ENCODE data around the gene LCN12. TPM values are rescaled to one million over a fixed set of nuclear protein-coding genes. Genes with fewer than 3 reads are reported as not detected.

Gene LCN12
- total RNA-seq, 2 experiments from 2014 or later = 1.0 to 1.7 TPM

DNA sequence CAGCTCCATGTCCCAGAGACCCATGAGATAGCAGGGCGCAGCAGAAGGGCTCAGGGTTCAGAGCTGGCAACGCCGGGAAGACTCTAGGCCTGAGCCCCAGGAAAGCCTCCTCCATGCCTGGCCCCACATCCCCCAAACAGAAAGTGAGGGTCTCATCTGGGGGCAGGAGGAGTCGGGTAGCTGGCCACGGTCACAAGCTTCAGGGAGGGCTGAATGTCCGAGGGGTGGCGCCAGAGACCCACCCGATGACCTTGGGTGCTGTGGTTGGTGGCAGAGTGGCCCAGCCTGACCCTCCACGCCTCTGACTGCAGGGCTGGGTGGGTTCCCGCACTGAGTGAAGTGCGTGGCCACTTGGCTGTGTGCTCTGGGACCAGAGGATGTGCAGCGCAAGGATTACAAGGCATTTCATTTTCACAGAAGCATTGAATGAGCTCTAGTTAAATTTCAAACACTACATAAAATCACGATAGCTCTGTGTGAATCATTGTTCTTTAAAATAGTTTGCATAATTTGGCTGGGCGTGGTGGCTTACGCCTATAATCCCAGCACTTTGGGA is 4.0 kb upstream of the LCN12 start:
- Mint-ChIP-seq H3K36me3 (ENCODE audit: low read depth) (no peaks in the 10 kb centered on the region), H3K4me1 (ENCODE audit: low read depth) (peaks cover 21% of the 10 kb centered on the region), H3K4me3 (peak overlapping the region; percentile 84), H3K27me3 (ENCODE audit: low read depth) (no peaks in the 10 kb centered on the region), H3K9me3 (ENCODE audit: insufficient read depth) (no peaks in the 10 kb centered on the region), H3K27ac (peak overlapping the region; percentile 43)
- ChIA-PET CTCF (interaction anchor here (0.8 to 5.5 kb wide), 23 partner anchors 12 to 209 kb away, joined by 3 to 146 read pairs (median 5); partner anchors contain the start of genes ABCA2, AJM1, CLIC3 and FUT7), POLR2A (interaction anchor here (0.6 to 2.6 kb wide), 2 partner anchors 87 to 317 kb away, joined by 3 to 11 read pairs; no protein-coding TSS in a partner anchor)
- ATAC-seq (no peak), DNase-seq (peak; percentile 41)

DNA sequence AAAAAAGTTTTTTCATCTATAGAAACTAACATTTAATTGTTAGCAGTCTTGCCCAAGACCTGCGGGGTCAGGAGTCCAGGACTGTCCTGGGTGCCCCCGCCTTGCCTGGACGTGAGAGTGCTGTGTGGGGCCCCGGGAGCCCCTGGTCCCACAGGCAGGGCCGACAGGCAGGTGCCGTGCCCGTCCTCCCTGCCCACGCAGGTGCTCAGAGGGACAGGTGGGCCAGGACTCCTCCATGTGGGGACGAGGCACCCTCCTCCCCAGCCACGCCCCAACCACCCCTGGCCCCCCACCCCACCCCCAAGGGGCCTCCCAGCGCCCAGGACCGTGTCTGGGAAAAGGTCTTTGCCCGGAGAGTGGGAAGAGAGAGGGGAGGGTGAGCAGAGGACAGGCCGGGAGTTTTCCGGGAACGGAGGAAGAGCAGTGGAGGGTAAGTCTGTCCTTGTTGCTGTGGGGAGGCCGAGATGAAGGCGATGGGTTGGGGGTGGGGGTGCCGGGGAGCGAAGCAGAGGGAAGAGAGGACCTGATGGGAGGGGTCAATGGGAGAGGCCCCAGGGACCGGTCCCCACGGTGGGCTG is 2.7 kb upstream of the LCN12 start:
- POLR2A ChIA-PET = interaction anchor here (1.0 to 2.6 kb wide), 2 partner anchors 77 to 85 kb away, joined by 4 to 11 read pairs; no protein-coding TSS in a partner anchor
- no peaks in the 10 kb centered on the region for H3K27me3 Mint-ChIP-seq (ENCODE audit: low read depth)
- H3K36me3 Mint-ChIP-seq (ENCODE audit: low read depth) = no peaks in the 10 kb centered on the region
- H3K4me3 Mint-ChIP-seq = peak overlapping the region; percentile 84
- peaks cover 21% of the 10 kb centered on the region for H3K4me1 Mint-ChIP-seq (ENCODE audit: low read depth)
- DNase-seq (no peak), ATAC-seq (no peak)
- no peaks in the 10 kb centered on the region for H3K9me3 Mint-ChIP-seq (ENCODE audit: insufficient read depth)
- H3K27ac Mint-ChIP-seq = peak overlapping the region; percentile 88
- CTCF ChIA-PET = interaction anchor here (1.1 to 5.5 kb wide), 4 partner anchors 79 to 161 kb away, joined by 3 to 146 read pairs (median 22); partner anchors contain the start of gene ABCA2

DNA sequence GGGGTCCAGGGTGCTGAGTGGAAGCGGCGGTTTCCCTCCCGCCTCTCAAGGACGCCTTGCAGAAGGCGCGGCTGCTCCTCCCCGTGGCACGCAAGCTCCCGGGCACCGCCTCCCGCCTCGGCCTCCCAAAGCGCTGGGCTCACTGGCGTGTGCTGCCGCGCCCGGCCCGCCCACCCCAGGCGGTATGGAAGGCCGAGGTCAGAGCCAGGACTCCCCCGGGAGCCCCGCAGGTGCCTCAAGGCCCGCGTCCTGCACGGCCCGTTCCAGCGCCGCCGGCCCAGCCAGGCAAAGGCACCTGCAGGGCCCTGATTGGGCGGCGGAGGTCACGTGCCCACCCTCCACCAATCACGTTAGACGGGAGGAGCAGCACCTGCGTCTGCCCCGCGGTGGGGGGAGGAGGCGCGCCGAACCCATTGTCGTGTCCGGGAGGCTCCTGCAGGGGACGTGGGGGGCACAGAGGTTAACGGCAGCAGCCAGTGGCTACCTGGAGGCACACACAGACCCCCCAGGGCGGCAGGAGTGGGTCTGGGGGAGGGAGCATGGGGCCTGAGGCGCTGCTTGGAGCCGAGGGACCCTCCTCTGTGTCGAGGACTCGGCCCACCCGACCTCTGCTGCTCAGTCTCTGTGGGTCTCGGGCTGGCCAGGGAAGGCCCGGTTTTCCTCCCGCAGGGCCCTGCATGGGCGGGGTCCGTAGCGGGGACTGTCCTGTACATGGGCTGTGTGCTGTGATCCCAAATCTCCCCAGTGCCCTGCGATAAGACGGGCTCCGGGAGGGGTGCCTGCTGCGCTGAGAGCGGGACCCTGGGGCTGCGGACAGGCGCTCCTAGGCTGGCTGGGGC is 2.0 kb upstream of the LCN12 start:
- peak overlapping the region; percentile 84 for H3K4me3 Mint-ChIP-seq

DNA sequence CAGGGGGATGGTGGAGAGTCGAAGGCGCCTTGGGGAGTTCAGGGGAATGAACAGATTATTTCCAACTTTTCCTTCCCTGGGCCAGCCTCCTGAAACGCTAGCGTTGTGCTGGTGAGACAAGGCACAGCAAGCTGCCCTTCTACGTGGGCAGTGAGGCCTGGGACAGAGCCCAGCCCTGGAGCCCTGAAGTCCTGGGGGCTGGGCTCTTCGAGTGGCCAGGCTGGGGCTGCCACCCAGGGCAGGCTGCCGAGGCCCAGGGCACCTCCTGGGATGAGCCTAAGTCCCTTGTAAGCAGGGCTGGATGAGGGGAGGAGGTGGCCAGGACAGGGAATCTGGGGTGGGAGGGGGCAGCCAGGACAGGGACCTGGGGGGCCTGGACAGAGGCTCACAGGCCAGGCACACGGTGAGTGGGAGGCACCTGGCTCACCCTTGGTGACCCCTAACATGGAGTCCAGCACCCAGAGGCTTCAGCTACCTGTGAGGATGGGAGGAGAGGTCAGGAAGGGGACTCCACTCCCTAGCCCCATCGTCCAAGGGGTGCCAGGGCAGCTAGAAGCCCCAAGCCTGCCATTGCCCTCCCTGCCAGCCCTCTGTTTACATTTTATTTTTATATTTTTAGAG is 1.3 kb upstream of the LCN12 start:
- ATAC-seq = no peak
- Mint-ChIP-seq H3K27me3 (ENCODE audit: low read depth) (no peaks in the 10 kb centered on the region), H3K27ac (peak overlapping the region; percentile 90), H3K36me3 (ENCODE audit: low read depth) (no peaks in the 10 kb centered on the region), H3K4me1 (ENCODE audit: low read depth) (peaks cover 12% of the 10 kb centered on the region), H3K4me3 (peak overlapping the region; percentile 75), H3K9me3 (ENCODE audit: insufficient read depth) (no peaks in the 10 kb centered on the region)
- CTCF ChIA-PET = interaction anchor here (0.7 to 4.9 kb wide), 7 partner anchors 78 to 163 kb away, joined by 3 to 41 read pairs (median 3); partner anchors contain the start of genes ABCA2, AJM1 and NPDC1
- DNase-seq = no peak
- POLR2A ChIA-PET = interaction anchor here (1.0 kb wide), 1 partner anchor 69 kb away, joined by 3 read pairs; no protein-coding TSS in a partner anchor

More for the DNA sequence above, 2.0 kb upstream of the LCN12 start:
- DNase-seq = peak; percentile 98
- ATAC-seq = peak; percentile 97
- no peaks in the 10 kb centered on the region for H3K9me3 Mint-ChIP-seq (ENCODE audit: insufficient read depth)
- peaks cover 17% of the 10 kb centered on the region for H3K4me1 Mint-ChIP-seq (ENCODE audit: low read depth)
- peak overlapping the region; percentile 90 for H3K27ac Mint-ChIP-seq
- H3K36me3 Mint-ChIP-seq (ENCODE audit: low read depth) = no peaks in the 10 kb centered on the region
- ChIA-PET POLR2A (interaction anchor here (1.0 to 2.6 kb wide), 2 partner anchors 76 to 85 kb away, joined by 4 to 11 read pairs; no protein-coding TSS in a partner anchor), CTCF (interaction anchor here (1.1 to 5.5 kb wide), 6 partner anchors 79 to 162 kb away, joined by 3 to 146 read pairs (median 4); partner anchors contain the start of genes ABCA2 and AJM1)
- H3K27me3 Mint-ChIP-seq (ENCODE audit: low read depth) = no peaks in the 10 kb centered on the region

GRCh38 chr9:136952321-136952850 is 313 bp downstream of the LCN12 start:
- Mint-ChIP-seq H3K9me3 (ENCODE audit: insufficient read depth) (no peaks in the 10 kb centered on the region), H3K4me1 (ENCODE audit: low read depth) (peaks cover 10% of the 10 kb centered on the region), H3K27me3 (ENCODE audit: low read depth) (no peaks in the 10 kb centered on the region), H3K4me3 (no peak overlapping the region), H3K36me3 (ENCODE audit: low read depth) (no peaks in the 10 kb centered on the region), H3K27ac (no peak overlapping the region)
- DNase-seq (no peak), ATAC-seq (no peak)
- POLR2A ChIA-PET = no interaction called here
- CTCF ChIA-PET = interaction anchor here (1.1 kb wide), 1 partner anchor 83 kb away, joined by 3 read pairs; no protein-coding TSS in a partner anchor

- no peaks in the 10 kb centered on the region for H3K36me3 Mint-ChIP-seq (ENCODE audit: low read depth)
- POLR2A ChIA-PET = no interaction called here
- H3K9me3 Mint-ChIP-seq (ENCODE audit: insufficient read depth) = no peaks in the 10 kb centered on the region
- H3K4me3 Mint-ChIP-seq = no peak overlapping the region
- ATAC-seq (no peak), DNase-seq (no peak)
- no peak overlapping the region for H3K27ac Mint-ChIP-seq
- no peaks in the 10 kb centered on the region for H3K27me3 Mint-ChIP-seq (ENCODE audit: low read depth)
- peaks cover 9% of the 10 kb centered on the region for H3K4me1 Mint-ChIP-seq (ENCODE audit: low read depth)
- CTCF ChIA-PET = interaction anchor here (1.1 kb wide), 1 partner anchor 83 kb away, joined by 3 read pairs; no protein-coding TSS in a partner anchor
Observed at GRCh38 chr9:136952876-136953770, 1.1 kb downstream of the LCN12 start.

GRCh38 chr9:136953771-136954269 is 1.7 kb downstream of the LCN12 start:
- Mint-ChIP-seq H3K36me3 (ENCODE audit: low read depth) (no peaks in the 10 kb centered on the region), H3K4me1 (ENCODE audit: low read depth) (peaks cover 7% of the 10 kb centered on the region), H3K27me3 (ENCODE audit: low read depth) (no peaks in the 10 kb centered on the region), H3K9me3 (ENCODE audit: insufficient read depth) (no peaks in the 10 kb centered on the region), H3K27ac (no peak overlapping the region), H3K4me3 (no peak overlapping the region)
- POLR2A ChIA-PET = no interaction called here
- CTCF ChIA-PET = no interaction called here
- DNase-seq (no peak), ATAC-seq (no peak)

DNA sequence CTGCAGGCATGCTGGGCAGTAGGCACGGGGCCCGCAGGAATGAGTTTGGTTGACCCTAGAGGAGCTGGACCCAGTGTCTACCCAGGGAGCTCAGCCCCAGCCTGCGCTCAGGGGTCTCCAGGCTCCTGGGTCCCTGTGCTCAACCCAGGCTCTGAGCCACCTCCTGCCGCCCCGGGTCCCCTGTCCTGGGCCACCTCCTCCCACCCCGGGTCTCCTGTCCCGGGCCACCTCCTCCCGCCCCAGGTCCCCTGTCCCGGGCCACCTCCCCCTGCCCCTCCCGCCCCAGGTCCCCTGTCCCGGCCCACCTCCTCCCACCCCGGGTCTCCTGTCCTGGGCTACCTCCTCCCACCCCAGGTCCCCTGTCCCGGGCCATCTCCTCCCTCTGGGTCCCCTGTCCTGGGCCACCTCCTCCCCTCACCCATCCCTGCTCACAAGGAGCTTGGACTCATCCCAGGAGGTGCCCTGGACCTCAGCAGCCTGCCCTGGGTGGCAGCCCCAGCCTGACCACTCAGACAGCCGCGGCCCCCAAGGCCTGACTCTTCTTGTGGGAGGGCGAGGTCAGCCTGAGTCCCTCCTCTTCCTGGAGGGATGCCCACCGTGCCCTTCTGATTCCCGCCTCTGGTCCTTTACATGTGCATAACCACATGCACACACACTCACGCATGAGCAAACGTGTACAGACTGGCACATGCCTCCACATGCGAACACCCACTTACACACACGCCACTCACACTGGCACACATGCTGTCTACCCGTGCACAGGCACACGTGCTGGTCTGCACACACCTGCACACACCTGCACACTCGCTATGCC is 2.4 kb downstream of the LCN12 start:
- H3K36me3 Mint-ChIP-seq (ENCODE audit: low read depth) = no peaks in the 10 kb centered on the region
- no peak for DNase-seq
- no peaks in the 10 kb centered on the region for H3K9me3 Mint-ChIP-seq (ENCODE audit: insufficient read depth)
- no peak overlapping the region for H3K4me3 Mint-ChIP-seq
- H3K27me3 Mint-ChIP-seq (ENCODE audit: low read depth) = no peaks in the 10 kb centered on the region
- no peak for ATAC-seq
- H3K27ac Mint-ChIP-seq = peak overlapping the region; percentile 8
- ChIA-PET POLR2A (no interaction called here), CTCF (no interaction called here)
- H3K4me1 Mint-ChIP-seq (ENCODE audit: low read depth) = peaks cover 9% of the 10 kb centered on the region

DNA sequence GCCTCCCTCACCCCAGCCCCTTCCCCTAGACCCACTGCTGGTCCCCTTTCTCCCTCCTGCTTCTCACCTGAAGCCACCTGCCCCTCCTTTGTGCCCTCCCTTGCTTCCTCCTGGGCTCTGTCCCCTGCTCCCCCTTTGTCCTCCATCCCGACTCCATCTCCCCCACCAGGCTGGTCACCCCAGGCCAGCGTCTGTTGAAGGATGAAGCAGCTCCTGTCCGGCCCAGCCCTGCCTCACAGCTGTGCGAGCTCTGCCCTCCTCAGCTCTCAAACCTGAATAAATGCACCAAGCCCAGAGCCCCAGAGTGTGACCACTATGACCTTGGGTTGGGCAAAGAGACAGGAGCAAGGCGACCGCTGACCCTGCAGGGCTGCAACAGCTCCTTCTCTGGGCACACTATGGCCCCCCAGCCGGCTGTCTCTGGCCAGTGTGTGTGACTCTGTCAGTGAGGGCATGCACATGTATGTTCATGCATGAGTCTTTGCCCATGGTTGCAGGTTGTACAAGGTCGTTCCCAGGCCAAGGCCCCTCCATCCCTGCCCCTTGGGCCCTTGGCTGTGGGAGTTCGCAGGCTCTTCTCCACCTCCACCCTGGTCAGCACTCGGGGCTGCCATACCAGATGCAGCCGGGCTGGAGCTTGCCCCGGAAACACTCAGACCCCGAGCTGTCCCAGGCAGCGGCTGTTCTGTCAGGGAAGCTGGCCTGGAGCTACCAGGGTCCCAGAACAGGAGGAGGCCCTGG is 3.3 kb downstream of the LCN12 start:
- Mint-ChIP-seq H3K4me3 (no peak overlapping the region), H3K27ac (no peak overlapping the region), H3K27me3 (ENCODE audit: low read depth) (no peaks in the 10 kb centered on the region), H3K36me3 (ENCODE audit: low read depth) (no peaks in the 10 kb centered on the region), H3K9me3 (ENCODE audit: insufficient read depth) (no peaks in the 10 kb centered on the region), H3K4me1 (ENCODE audit: low read depth) (peaks cover 18% of the 10 kb centered on the region)
- DNase-seq = no peak
- no peak for ATAC-seq
- ChIA-PET CTCF (no interaction called here), POLR2A (no interaction called here)

Measured in activated CD8-positive, alpha-beta T cell treated with anti-CD3 and anti-CD28 coated beads, Interleukin-2, amount 10 ng/mL, durations not matched to agents 7 days and 5 days (primary cell).